SK-N-SH (cell line): ENCODE results near the gene HFE.

Source experiments
- CHD2 ChIP-seq: fragments of 150-350 bp; IDR thresholded peaks from 2 replicates; pipeline ENCODE4 v1.6.1; 2018; ENCODE audit warnings: low read length; ENCODE audit not compliant: partially characterized antibody
- CTCF ChIP-seq: fragments of 200-600 bp; sonication (generic); IDR thresholded peaks from 2 replicates; pipeline ENCODE4 v1.6.1; 2017; ENCODE audit warnings: antibody characterized with exemption, mild to moderate bottlenecking, moderate library complexity
- EP300 ChIP-seq, 2 experiments: IDR thresholded peaks; 2 replicates each; pipeline versions ENCODE4 v1.4.0 to v1.6.1; 2012; ENCODE audit warnings: borderline replicate concordance in 1 of 2, low read depth in 1 of 2, low read length in 1 of 2
- FOSL2 ChIP-seq: IDR thresholded peaks from 2 replicates; pipeline ENCODE4 v1.4.0; 2012; ENCODE audit warnings: low read depth, mild to moderate bottlenecking, moderate library complexity, borderline replicate concordance
- JUND ChIP-seq: IDR thresholded peaks from 2 replicates; pipeline ENCODE4 v1.4.0; 2012
- MAX ChIP-seq: IDR thresholded peaks from 2 replicates; pipeline ENCODE4 v1.4.0; 2012; ENCODE audit warnings: low read depth
- REST ChIP-seq: IDR thresholded peaks from 2 replicates; pipeline ENCODE4 v1.6.1; 2012; ENCODE audit warnings: mild to moderate bottlenecking, low read depth, low read length, moderate library complexity
- RFX5 ChIP-seq: IDR thresholded peaks from 2 replicates; pipeline ENCODE4 v1.6.1; 2012; ENCODE audit warnings: mild to moderate bottlenecking, improper control_type of control experiment, low read length
- TAF1 ChIP-seq: IDR thresholded peaks from 2 replicates; pipeline ENCODE4 v1.6.1; 2012; ENCODE audit warnings: low read depth, mild to moderate bottlenecking, low read length, moderate library complexity, borderline replicate concordance
- TEAD4 ChIP-seq: IDR thresholded peaks from 2 replicates; pipeline ENCODE4 v1.4.0; 2012; ENCODE audit warnings: mild to moderate bottlenecking, borderline replicate concordance; ENCODE audit not compliant: insufficient read depth
- ZBTB33 ChIP-seq: IDR thresholded peaks from 2 replicates; pipeline ENCODE4 v1.4.0; 2012; ENCODE audit warnings: low read depth, borderline replicate concordance

GRCh38 chr6:26103141-26103769, 16.0 kb downstream of the HFE start:
- TF ChIP-seq MAX = no peak
- TF ChIP-seq TEAD4 = no peak
- TF ChIP-seq EP300 (IDR thresholded peaks at IDR 0.05; ENCODE audit: borderline replicate concordance in 1 of 2, low read depth in 1 of 2, low read length in 1 of 2) = no peak
- no peak for TF ChIP-seq REST
- no peak for TF ChIP-seq CHD2
- TF ChIP-seq ZBTB33 = no peak
- no peak for TF ChIP-seq RFX5
- TF ChIP-seq JUND = peak; percentile 17; the same call in 1 of the 2 replicates
- TF ChIP-seq CTCF = no peak
- TF ChIP-seq FOSL2 = peak; percentile 37
- TF ChIP-seq TAF1 = no peak
